ENCODE results near the gene OR1K1. TPM values are rescaled to one million over a fixed set of nuclear protein-coding genes. Genes with fewer than 3 reads are reported as not detected.
A peak's percentile ranks its signal among the peaks of the same experiment; 100 is the strongest.

The OR1K1 gene
- polyA plus RNA-seq, 1 experiment, result not detected

DNA sequence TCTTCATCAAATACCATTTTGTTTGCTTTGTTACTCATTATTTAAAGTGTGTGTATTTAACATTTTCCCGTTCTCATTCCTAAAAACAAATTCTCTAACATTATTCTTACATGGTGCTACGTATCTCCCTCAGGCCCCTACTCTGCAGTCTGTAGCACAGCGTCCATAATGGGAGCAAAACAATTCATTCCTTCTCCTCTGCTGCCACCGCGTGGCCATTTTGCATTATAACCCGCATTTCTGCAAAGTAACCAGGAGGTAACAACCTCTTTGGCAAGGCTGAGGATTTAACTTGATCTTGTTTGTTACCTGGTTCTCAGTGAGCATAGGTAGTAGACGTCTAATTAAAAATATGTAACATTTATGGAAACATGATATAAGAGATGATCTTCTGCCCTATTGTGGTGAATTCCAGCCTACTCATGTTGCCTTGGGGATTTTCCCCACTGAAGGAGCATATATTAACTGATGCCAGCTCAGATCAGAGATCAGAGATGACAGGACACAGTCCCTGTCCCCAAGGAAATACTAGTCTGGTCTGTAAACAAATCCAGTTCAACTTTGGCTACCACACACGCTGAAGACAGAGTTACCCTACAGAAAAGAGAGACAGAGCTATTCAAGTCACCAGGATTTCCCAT, 10.5 kb downstream of the OR1K1 start:
- ChIA-PET CTCF (interaction anchor here (0.6 to 6.3 kb wide), 17 partner anchors 13 to 940 kb away, joined by 3 to 110 read pairs (median 4); no protein-coding TSS in a partner anchor), POLR2A (no interaction called here)
- no peaks in the 10 kb centered on the region for H3K36me3 ChIP-seq (ENCODE audit: control insufficient read depth, insufficient read depth, low read length)
- H3K4me3 ChIP-seq (ENCODE audit: low read depth, low read length), result no peak overlapping the region
- TF ChIP-seq, protein P1, sequence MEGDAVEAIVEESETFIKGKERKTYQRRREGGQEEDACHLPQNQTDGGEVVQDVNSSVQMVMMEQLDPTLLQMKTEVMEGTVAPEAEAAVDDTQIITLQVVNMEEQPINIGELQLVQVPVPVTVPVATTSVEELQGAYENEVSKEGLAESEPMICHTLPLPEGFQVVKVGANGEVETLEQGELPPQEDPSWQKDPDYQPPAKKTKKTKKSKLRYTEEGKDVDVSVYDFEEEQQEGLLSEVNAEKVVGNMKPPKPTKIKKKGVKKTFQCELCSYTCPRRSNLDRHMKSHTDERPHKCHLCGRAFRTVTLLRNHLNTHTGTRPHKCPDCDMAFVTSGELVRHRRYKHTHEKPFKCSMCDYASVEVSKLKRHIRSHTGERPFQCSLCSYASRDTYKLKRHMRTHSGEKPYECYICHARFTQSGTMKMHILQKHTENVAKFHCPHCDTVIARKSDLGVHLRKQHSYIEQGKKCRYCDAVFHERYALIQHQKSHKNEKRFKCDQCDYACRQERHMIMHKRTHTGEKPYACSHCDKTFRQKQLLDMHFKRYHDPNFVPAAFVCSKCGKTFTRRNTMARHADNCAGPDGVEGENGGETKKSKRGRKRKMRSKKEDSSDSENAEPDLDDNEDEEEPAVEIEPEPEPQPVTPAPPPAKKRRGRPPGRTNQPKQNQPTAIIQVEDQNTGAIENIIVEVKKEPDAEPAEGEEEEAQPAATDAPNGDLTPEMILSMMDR (IDR thresholded peaks at IDR 0.05; ENCODE audit: insufficient read depth, low read depth, low read length), result peak; percentile 59
- no peaks in the 10 kb centered on the region for H3K27me3 ChIP-seq (ENCODE audit: control insufficient read depth, insufficient read depth, low read length)
- no peak for DNase-seq (ENCODE audit: low read depth)

DNA sequence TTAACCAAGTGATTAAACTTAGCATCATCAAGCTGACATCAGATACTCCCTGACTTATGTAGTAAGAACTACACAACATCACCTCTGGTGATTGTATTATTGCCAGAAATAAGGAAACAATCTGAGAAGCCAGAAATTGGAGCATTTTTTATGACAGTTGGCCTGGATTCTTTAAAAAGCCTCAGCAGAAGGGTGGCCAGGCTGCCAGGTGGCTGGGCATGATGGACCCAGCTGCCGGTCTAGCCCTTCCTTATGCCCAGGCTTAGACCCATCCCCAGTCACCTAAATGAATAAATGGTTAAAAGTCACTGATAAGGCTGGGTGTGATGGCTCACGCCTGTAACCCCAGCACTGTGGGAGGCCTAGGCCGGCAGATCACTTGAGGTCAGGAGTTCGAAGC, 12.8 kb downstream of the OR1K1 start:
- DNase-seq (ENCODE audit: low read depth), result no peak
- POLR2A ChIA-PET, result interaction anchor here (0.7 kb wide), 1 partner anchor 15 kb away, joined by 14 read pairs; no protein-coding TSS in a partner anchor
- H3K36me3 ChIP-seq (ENCODE audit: control insufficient read depth, insufficient read depth, low read length), result peaks cover 1% of the 10 kb centered on the region; the same call in 1 of the 2 replicates
- no peaks in the 10 kb centered on the region for H3K27me3 ChIP-seq (ENCODE audit: control insufficient read depth, insufficient read depth, low read length)
- TF ChIP-seq, protein P1 (IDR thresholded peaks at IDR 0.05; ENCODE audit: insufficient read depth, low read depth, low read length), result no peak
- CTCF ChIA-PET, result interaction anchor here (0.6 to 6.3 kb wide), 5 partner anchors 223 to 690 kb away, joined by 3 to 110 read pairs (median 4); no protein-coding TSS in a partner anchor
- H3K4me3 ChIP-seq (ENCODE audit: low read depth, low read length), result no peak overlapping the region

DNA sequence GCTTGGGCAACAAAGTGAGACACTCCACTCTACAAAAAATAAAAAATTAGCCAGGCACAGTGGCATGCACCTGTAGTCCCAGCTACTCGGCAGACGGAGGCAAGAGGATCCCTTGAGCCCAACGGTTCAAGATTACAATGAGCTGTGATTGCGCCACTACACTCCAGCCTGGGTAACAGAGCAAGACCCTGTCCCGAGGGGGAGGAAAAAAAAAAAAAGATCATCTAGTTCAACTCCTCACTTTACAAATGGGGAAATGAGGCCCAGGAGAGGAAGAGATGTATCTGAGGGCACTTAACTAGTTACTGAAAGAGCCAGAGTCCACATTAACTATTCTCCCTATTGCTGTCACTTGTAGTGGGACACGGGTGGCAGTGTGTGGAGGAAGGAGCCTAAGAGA, 14.6 kb downstream of the OR1K1 start:
- TF ChIP-seq, protein P1 (IDR thresholded peaks at IDR 0.05; ENCODE audit: insufficient read depth, low read depth, low read length), result no peak
- ChIA-PET POLR2A (no interaction called here), CTCF (interaction anchor here (1.7 kb wide), 1 partner anchor 349 kb away, joined by 6 read pairs; no protein-coding TSS in a partner anchor)
- no peaks in the 10 kb centered on the region for H3K27me3 ChIP-seq (ENCODE audit: control insufficient read depth, insufficient read depth, low read length)
- DNase-seq (ENCODE audit: low read depth), result no peak
- H3K4me3 ChIP-seq (ENCODE audit: low read depth, low read length), result no peak overlapping the region
- H3K36me3 ChIP-seq (ENCODE audit: control insufficient read depth, insufficient read depth, low read length), result peaks cover 1% of the 10 kb centered on the region

DNA sequence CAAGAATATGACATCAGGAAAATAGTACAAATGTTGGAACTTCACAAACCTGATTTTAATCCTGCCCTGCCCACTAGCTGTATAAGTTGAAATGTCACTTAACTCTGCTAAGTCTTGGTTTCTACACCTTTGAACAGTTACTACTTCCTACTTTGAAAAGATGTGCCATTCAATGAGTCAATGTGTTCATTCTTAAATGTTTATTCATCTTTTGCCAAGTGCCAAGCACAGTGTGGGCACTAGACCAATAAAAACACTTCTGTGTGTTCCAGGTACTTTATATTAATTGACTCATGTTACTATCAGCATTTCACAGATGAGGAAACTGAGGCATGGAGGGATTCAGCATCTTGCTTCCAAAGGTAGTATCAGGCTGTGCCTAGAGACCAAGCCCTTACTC, 15.6 kb downstream of the OR1K1 start:
- ChIA-PET CTCF (interaction anchor here (1.7 kb wide), 1 partner anchor 350 kb away, joined by 6 read pairs; no protein-coding TSS in a partner anchor), POLR2A (no interaction called here)
- DNase-seq (ENCODE audit: low read depth), result no peak
- Histone ChIP-seq H3K36me3 (ENCODE audit: control insufficient read depth, insufficient read depth, low read length) (peaks cover 3% of the 10 kb centered on the region), H3K27me3 (ENCODE audit: control insufficient read depth, insufficient read depth, low read length) (no peaks in the 10 kb centered on the region), H3K4me3 (ENCODE audit: low read depth, low read length) (no peak overlapping the region)
- TF ChIP-seq, protein P1 (IDR thresholded peaks at IDR 0.05; ENCODE audit: insufficient read depth, low read depth, low read length), result no peak

DNA sequence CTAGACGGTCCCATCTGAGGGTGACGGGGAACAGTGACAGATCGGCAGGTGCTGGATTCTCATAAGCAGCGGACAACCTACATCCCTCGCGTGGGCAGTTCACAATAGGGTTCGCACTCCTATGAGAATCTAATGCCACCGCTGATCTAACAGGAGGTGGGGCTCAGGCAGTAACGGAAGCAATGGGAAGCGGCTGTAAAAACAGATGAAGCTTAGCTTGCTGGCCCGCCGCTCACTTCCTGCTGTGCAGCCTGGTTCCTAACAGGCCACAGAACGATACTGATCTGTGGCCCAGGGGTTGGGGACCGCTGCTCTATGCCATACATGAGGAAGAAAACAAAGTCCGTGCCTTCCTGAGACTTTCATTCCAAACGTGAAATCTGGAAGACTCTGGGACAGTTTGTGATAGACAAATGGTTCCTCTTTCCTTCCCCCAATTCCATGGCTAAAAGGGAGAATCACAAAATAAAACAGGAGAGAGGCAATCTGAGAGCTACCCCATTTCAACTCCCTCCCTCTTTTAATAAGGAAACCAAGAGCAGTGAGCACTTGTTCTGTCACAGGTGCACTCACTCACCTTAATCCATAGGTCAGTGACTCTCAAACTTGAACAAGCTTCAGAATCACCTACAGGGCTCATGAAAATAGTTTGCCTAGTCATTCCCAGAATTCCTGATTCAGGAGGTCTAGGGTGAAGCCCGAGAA, 16.4 kb downstream of the OR1K1 start:
- ChIA-PET POLR2A (no interaction called here), CTCF (interaction anchor here (1.7 kb wide), 1 partner anchor 351 kb away, joined by 6 read pairs; no protein-coding TSS in a partner anchor)
- TF ChIP-seq, protein P1 (IDR thresholded peaks at IDR 0.05; ENCODE audit: insufficient read depth, low read depth, low read length), result no peak
- no peak for DNase-seq (ENCODE audit: low read depth)
- peaks cover 3% of the 10 kb centered on the region for H3K36me3 ChIP-seq (ENCODE audit: control insufficient read depth, insufficient read depth, low read length)
- no peaks in the 10 kb centered on the region for H3K27me3 ChIP-seq (ENCODE audit: control insufficient read depth, insufficient read depth, low read length)
- no peak overlapping the region for H3K4me3 ChIP-seq (ENCODE audit: low read depth, low read length)
